Caco-2 (cell line): Measurements from ENCODE around the gene ARHGEF40. TPM values are rescaled to one million over a fixed set of nuclear protein-coding genes. Genes with fewer than 3 reads are reported as not detected.

ENCODE experiments used
- BruUV-seq: library from RNA; stranded (reverse); fragments of 400-500 nt; replicated peaks from 2 replicates; lab custom pipeline; 2021; lab: Mats Ljungman, UMichigan
- CTCF ChIA-PET: fragments of 300-600 bp; sonication (Branson Sonifier 250); formaldehyde crosslinking; loops from one replicate; lab custom pipeline; 2022; ENCODE audit warnings: antibody characterized with exemption; lab: Charles Lee
- POLR2A ChIA-PET: fragments of 300-600 bp; sonication (Branson Sonifier 250); formaldehyde crosslinking; loops from one replicate; lab custom pipeline; 2022; ENCODE audit warnings: antibody characterized with exemption; lab: Charles Lee
- DNase-seq, 2 experiments: peaks; one replicate each; pipeline versions ENCODE4 v3.0.0 to v3.0.0-alpha.2; 2020 to 2022
- H3K27me3 ChIP-seq: replicated peaks from 2 replicates; pipeline ENCODE4 v1.6.0; 2011; ENCODE audit warnings: low read length; ENCODE audit not compliant: control insufficient read depth, insufficient read depth
- H3K36me3 ChIP-seq: 2 replicates; pipeline ENCODE4 v1.5.1; 2011; ENCODE audit warnings: low read length; ENCODE audit not compliant: control insufficient read depth, insufficient read depth
- H3K4me1 ChIP-seq: fragments of 250-450 bp; sonication (Bioruptor Pico); 2 replicates; pipeline ENCODE4 v1.5.1; 2020; ENCODE audit warnings: mild to moderate bottlenecking
- H3K4me3 ChIP-seq: 2 replicates; pipeline ENCODE4 v1.5.1; 2011; ENCODE audit warnings: low read depth, mild to moderate bottlenecking, control low read depth, low read length
- H3K9me3 ChIP-seq: fragments of 250-450 bp; sonication (Bioruptor Pico); 2 replicates; pipeline ENCODE4 v1.5.1; 2020; ENCODE audit warnings: mild to moderate bottlenecking, moderate library complexity
- H3K27ac Mint-ChIP-seq: one replicate; pipeline ENCODE4 v1.8.0; 2022; ENCODE audit warnings: mixed read lengths; ENCODE audit not compliant: unreplicated experiment
- H3K27me3 Mint-ChIP-seq: one replicate; pipeline ENCODE4 v1.8.0; 2022; ENCODE audit warnings: mixed read lengths; ENCODE audit not compliant: insufficient read depth, unreplicated experiment
- H3K36me3 Mint-ChIP-seq: one replicate; pipeline ENCODE4 v1.8.0; 2022; ENCODE audit warnings: mild to moderate bottlenecking, mixed read lengths; ENCODE audit not compliant: insufficient read depth, unreplicated experiment
- H3K4me1 Mint-ChIP-seq: one replicate; pipeline ENCODE4 v1.8.0; 2022; ENCODE audit warnings: low read depth, mixed read lengths; ENCODE audit not compliant: unreplicated experiment
- H3K4me3 Mint-ChIP-seq: one replicate; pipeline ENCODE4 v1.8.0; 2022; ENCODE audit warnings: mild to moderate bottlenecking, moderate library complexity, mixed read lengths; ENCODE audit not compliant: unreplicated experiment
- H3K9me3 Mint-ChIP-seq: one replicate; pipeline ENCODE4 v1.8.0; 2022; ENCODE audit warnings: mixed read lengths; ENCODE audit not compliant: unreplicated experiment
- intact Hi-C: fragments of 100-400 bp; cut with micrococcal nuclease; formaldehyde crosslinking; loops from one replicate; pipeline ENCODE4 v1.10.0; 2022; ENCODE audit not compliant: unreplicated experiment
- total RNA-seq: library from RNA; stranded (reverse); gene quantifications from 2 replicates; pipeline ENCODE4 v1.2.3, GENCODE V29; 2022
- TF ChIP-seq, protein P1 (sequence below), 2 experiments: fragments of 200-600 bp in 1 of 2; IDR thresholded peaks; 1 replicate in 1 of 2; 2 replicates in 1 of 2; pipeline versions ENCODE4 v1.5.1 to v1.8.0; 2011 to 2022; ENCODE audit warnings: antibody characterized with exemption in 1 of 2, control low read depth in 1 of 2, inconsistent platforms in 1 of 2, low read depth in 1 of 2, low read length in 1 of 2, mild to moderate bottlenecking in 1 of 2, moderate library complexity in 1 of 2; ENCODE audit not compliant: insufficient read depth in 1 of 2, severe bottlenecking in 1 of 2, unreplicated experiment in 1 of 2

The ARHGEF40 gene
- total RNA-seq, 1 experiment from 2014 or later, result 7.1 TPM

DNA sequence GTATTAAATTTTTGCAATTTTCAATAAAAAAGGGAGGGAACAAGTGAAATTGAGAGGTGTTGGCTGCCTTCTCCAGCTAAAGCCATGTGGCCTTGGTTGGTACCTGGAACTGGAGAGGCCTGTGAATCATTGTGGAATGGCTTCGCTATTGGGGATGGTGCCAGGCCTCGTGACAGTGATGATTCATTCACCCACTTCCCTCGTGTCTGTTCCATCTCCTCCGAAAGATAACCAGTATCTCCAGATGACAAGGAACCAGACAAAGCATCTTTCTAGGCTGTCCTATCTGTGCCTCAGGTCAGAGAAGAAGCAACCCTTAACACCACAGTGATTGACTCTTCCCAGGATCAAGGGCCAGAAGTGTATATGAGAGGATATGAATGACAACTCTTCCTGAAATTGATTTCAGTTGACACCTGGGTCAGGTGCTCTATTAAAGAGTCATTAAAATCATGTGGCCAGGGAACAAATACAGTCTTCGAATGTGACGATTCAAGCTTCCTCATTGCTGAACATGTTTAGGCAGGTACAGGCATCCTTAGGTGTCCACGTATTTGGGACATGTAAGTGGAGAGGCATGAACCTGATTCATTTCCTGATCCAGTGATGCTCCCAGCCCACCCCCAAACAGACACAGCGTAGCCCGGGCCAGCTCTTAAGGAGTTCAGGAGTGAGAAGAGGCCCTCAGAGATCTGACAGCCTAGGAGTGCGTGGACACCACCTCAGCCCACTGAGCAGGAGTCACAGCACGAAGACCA is 28.2 kb upstream of the ARHGEF40 start, which contains the start of gene RNASE7:
RNASE7 (plus strand) TSS at position 687 of the 758 bp plus-strand sequence. CDS start 631 bp downstream, outside the sequence.
- H3K36me3 ChIP-seq, result no peaks in the 10 kb centered on the region
- H3K4me1 Mint-ChIP-seq, result peaks cover 21% of the 10 kb centered on the region
- intact Hi-C loops, result no loop called here
- no peak within 1 kb of the TSS for H3K4me3 ChIP-seq
- BruUV-seq, result no TSS peak
- no peak within 1 kb of the TSS for H3K27ac Mint-ChIP-seq
- H3K36me3 Mint-ChIP-seq, result no peaks in the 10 kb centered on the region
- CTCF ChIA-PET, result interaction anchor here (0.7 to 4.0 kb wide), 2 partner anchors 27 kb away, joined by 3 to 229 read pairs; no protein-coding TSS in a partner anchor
- no peak within 1 kb of the TSS for H3K4me3 Mint-ChIP-seq
- peaks cover 16% of the 10 kb centered on the region for H3K27me3 Mint-ChIP-seq
- TF ChIP-seq, protein P1, sequence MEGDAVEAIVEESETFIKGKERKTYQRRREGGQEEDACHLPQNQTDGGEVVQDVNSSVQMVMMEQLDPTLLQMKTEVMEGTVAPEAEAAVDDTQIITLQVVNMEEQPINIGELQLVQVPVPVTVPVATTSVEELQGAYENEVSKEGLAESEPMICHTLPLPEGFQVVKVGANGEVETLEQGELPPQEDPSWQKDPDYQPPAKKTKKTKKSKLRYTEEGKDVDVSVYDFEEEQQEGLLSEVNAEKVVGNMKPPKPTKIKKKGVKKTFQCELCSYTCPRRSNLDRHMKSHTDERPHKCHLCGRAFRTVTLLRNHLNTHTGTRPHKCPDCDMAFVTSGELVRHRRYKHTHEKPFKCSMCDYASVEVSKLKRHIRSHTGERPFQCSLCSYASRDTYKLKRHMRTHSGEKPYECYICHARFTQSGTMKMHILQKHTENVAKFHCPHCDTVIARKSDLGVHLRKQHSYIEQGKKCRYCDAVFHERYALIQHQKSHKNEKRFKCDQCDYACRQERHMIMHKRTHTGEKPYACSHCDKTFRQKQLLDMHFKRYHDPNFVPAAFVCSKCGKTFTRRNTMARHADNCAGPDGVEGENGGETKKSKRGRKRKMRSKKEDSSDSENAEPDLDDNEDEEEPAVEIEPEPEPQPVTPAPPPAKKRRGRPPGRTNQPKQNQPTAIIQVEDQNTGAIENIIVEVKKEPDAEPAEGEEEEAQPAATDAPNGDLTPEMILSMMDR (IDR thresholded peaks at IDR 0.05; ENCODE audit: insufficient read depth in 1 of 2, low read depth in 1 of 2, low read length in 1 of 2, severe bottlenecking in 1 of 2, unreplicated experiment in 1 of 2), result no peak
- no peaks in the 10 kb centered on the region for H3K9me3 ChIP-seq
- H3K4me1 ChIP-seq, result peaks cover 24% of the 10 kb centered on the region
- no peaks in the 10 kb centered on the region for H3K9me3 Mint-ChIP-seq
- no peaks in the 10 kb centered on the region for H3K27me3 ChIP-seq
- POLR2A ChIA-PET, result no interaction called here
- DNase-seq, result no peak

DNA sequence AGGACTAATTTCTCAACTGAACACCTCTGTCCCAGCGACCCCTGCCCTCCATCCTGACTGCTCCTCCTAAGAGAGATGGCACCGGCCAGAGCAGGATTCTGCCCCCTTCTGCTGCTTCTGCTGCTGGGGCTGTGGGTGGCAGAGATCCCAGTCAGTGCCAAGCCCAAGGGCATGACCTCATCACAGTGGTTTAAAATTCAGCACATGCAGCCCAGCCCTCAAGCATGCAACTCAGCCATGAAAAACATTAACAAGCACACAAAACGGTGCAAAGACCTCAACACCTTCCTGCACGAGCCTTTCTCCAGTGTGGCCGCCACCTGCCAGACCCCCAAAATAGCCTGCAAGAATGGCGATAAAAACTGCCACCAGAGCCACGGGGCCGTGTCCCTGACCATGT is 27.2 kb upstream of the ARHGEF40 start:
- Histone ChIP-seq H3K4me3 (no peak overlapping the region), H3K4me1 (peaks cover 21% of the 10 kb centered on the region), H3K36me3 (no peaks in the 10 kb centered on the region), H3K27me3 (no peaks in the 10 kb centered on the region), H3K9me3 (no peaks in the 10 kb centered on the region)
- Mint-ChIP-seq H3K4me1 (peaks cover 18% of the 10 kb centered on the region), H3K27ac (no peak overlapping the region), H3K27me3 (peaks cover 16% of the 10 kb centered on the region), H3K36me3 (no peaks in the 10 kb centered on the region), H3K4me3 (no peak overlapping the region), H3K9me3 (no peaks in the 10 kb centered on the region)
- TF ChIP-seq, protein P1 (IDR thresholded peaks at IDR 0.05; ENCODE audit: insufficient read depth in 1 of 2, low read depth in 1 of 2, low read length in 1 of 2, severe bottlenecking in 1 of 2, unreplicated experiment in 1 of 2), result no peak
- CTCF ChIA-PET, result interaction anchor here (0.7 kb wide), 1 partner anchor 28 kb away, joined by 3 read pairs; no protein-coding TSS in a partner anchor
- POLR2A ChIA-PET, result interaction anchor here (0.6 kb wide), 1 partner anchor 430 kb away, joined by 4 read pairs; no protein-coding TSS in a partner anchor
- intact Hi-C loops, result no loop called here
- DNase-seq, result no peak
- no TSS peak for BruUV-seq

DNA sequence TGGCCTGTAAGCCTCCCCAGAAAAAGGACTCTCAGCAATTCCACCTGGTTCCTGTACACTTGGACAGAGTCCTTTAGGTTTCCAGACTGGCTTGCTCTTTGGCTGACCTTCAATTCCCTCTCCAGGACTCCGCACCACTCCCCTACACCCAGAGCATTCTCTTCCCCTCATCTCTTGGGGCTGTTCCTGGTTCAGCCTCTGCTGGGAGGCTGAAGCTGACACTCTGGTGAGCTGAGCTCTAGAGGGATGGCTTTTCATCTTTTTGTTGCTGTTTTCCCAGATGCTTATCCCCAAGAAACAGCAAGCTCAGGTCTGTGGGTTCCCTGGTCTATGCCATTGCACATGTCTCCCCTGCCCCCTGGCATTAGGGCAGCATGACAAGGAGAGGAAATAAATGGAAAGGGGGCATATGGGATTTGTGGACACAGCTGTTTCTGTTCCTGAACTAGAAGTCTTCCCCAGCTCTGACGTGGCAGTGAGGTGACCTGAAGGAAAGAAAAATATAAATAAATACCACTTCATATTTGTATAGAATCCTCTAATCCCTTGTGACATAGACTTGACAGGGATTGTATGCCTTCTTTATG is 26.6 kb upstream of the ARHGEF40 start:
- Mint-ChIP-seq H3K27me3 (peaks cover 16% of the 10 kb centered on the region), H3K4me1 (peaks cover 13% of the 10 kb centered on the region), H3K27ac (no peak overlapping the region), H3K4me3 (no peak overlapping the region), H3K36me3 (no peaks in the 10 kb centered on the region), H3K9me3 (no peaks in the 10 kb centered on the region)
- Histone ChIP-seq H3K27me3 (no peaks in the 10 kb centered on the region), H3K36me3 (no peaks in the 10 kb centered on the region), H3K4me3 (no peak overlapping the region), H3K4me1 (peaks cover 15% of the 10 kb centered on the region), H3K9me3 (no peaks in the 10 kb centered on the region)
- DNase-seq, result no peak
- intact Hi-C loops, result no loop called here
- TF ChIP-seq, protein P1 (IDR thresholded peaks at IDR 0.05; ENCODE audit: insufficient read depth in 1 of 2, low read depth in 1 of 2, low read length in 1 of 2, severe bottlenecking in 1 of 2, unreplicated experiment in 1 of 2), result no peak
- ChIA-PET POLR2A (interaction anchor here (0.6 kb wide), 1 partner anchor 430 kb away, joined by 4 read pairs; no protein-coding TSS in a partner anchor), CTCF (interaction anchor here (1.1 to 1.5 kb wide), 3 partner anchors 28 to 73 kb away, joined by 3 to 10 read pairs (median 3); no protein-coding TSS in a partner anchor)
- BruUV-seq, result no TSS peak
